CD4-positive, alpha-beta T cell treated with Interleukin-17A for 4 hours (primary cell): Measurements from ENCODE around the gene SKIC2.
"Not testable (repeated sequence)": the region's sequence is repeated elsewhere in the genome, so short reads cannot be mapped to it uniquely, and the experiment has no call there.

ENCODE experiments used
- DNase-seq: peaks from one replicate; pipeline ENCODE4 v3.0.0-alpha.2; 2020; ENCODE audit warnings: mixed read lengths

Gene SKIC2

DNA sequence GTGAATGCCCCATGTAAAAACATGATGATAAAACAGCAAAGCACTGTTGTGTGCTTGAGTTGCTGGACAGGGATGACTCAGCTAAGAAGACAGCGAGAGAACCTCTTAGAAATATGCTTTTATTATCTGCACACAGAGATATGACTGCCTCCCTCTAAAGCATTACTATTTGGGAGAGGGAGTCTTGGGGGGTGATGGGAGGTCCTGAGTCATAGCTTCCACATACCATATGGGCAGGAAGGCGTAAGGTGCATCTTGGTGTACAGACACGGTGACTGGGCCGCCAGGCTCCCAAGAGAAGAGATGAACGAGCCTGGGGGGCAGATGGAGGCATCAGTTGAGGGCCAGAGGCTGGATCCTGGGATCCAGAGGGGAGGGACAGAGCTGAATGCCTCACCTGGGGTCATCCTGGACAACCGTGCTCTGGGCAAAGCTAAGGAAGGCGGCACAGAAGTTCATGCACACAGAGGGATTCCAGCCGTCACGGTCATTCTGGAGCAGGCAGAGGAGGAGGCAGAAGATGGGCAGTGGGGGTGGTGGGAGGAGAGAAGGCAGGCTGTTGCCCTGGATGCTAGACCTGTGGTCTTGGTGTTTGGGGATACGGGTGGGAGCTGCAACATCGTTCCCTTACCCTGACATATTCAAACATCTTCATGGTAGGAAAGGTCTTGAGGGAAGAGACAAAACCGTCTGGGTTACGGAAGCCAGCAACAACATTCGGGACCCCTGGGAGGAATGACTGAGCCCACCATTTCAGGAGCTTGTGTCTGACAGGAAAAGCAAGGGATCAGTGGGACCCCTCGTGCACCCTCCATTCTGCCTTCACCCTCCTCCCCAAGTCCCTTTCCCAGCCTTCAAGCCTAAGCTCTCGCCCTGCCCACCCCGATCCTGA, 11.0 kb downstream of the SKIC2 start:
- DNase-seq, result no peak

DNA sequence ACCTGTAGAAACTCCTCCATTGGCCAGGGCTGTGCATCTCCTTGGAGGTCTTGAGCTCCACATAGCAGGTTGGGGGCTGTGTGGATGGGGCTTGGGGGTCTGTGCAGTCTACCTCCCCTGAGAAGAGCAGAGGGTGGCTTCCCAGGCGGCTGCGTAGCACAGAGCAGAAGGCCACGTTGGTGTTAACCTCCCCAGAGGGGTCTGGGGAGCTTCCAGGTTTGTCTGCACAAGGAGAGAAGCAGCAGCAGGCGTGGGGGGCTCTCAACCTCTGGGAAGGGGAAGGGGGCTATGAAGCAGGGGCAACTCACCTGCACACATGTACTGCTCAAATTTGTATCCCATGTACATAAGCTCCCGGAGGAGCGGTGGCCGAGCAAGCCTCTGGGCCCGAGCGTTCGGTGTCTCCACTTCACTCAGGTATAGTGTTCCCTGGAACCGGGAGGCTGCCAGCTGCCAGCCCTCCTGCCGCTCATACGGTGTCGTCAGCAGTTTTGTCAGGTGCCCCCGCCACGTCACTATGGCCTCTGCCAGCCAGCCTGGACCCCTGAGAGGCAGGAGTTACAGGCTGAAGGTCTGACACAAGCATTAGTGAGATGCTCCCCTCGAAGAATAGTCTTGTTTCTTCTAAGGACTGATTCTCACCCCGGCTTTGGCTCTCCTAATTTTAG, 11.8 kb downstream of the SKIC2 start:
- no peak for DNase-seq

DNA sequence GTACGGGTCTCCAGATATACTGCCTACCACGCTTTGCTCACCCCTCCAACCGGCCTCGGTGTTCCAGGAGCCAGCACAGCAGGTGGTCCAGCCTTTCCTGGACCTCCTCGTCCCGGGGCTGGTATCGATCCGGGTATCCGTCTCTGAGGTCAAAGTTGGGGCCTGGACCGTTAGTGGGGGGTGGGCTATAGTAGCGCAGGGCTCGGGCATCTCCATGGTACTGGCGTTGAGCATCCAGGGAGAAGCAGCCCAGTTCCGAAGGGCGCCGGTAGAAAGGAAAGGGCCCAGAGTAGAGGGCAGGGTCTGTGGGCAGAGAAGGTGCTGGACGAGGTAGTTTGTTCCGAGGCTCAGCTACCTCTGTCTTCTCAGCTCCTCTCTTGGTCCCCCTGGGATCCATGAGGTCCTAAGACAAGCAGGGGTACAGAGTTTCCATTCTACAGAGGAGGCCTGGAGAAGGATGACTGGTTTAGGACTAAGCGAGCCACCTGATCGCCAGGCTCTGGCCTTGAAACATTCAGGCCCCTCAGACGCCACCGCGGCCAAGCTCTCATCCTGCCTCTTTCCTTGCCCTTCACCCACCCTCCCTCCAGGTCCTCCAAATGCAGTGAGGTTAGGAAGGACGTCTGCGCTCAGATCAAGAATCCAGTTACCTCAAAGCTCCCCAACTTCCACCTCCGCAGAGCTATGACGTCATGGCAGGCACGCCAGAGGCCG, 12.5 kb downstream of the SKIC2 start:
- DNase-seq, result no peak

DNA sequence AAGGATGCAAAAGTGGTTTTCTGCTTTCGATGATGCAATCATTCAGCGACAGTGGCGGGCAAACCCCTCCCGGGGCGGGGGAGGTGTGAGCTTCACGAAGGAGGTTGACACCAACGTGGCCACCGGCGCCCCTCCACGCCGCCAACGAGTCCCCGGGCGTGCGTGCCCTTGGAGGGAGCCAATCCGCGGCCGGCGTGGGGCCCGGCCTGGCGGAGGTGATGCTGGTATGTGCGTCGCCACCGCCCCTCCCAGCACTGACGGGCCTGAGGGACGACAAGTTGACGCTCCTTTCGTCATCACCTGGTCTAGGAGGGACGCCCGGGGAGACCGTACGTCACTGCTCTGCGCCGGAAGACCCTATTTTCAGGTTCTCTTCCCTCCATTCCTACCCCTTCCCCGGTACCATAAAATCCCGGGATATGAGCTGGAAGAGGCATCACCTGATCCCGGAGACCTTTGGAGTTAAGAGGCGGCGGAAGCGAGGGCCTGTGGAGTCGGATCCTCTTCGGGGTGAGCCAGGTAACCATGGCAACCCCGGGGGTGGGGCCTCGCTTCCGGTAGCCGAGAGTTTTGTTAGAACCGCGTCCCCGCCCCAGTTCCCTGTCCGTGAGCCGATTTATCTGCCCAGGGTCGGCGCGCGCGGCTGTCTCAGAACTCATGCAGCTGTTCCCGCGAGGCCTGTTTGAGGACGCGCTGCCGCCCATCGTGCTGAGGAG, 13.2 kb downstream of the SKIC2 start, which contains the start of gene DXO:
DXO (minus strand) TSS at position 146 of the 716 bp plus-strand sequence. CDS start 463 bp downstream, outside the sequence.
- DNase-seq, result peak; percentile 96

DNA sequence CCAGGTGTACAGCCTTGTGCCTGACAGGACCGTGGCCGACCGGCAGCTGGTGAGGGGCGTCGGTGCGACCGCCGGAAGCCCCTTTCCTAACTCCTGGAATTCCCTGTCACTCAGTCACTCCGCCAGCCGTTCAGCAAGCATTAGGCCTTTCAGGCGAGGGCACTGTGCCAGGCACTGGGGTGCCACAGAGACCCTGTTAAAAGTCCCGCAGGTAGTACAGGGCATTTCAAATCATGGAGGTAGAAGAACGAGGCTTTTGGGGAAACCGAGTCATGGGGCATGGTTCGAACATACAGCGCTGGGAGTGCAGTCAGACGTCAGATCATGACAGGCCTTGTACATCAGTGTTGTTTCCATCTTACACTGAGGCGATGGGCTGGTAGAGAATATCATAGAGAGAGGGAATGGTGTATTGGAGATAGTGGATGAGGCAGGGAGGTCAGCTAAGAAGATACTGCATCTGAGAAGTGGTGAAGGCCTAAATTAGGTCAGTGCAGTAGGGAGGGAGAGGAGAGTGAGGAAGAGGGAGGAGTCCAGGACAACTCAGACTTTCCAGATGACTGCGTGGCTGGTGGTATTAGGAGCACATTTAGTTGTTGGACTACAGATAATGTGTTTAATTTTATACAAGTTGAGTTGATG, 13.9 kb downstream of the SKIC2 start:
- no peak for DNase-seq

DNA sequence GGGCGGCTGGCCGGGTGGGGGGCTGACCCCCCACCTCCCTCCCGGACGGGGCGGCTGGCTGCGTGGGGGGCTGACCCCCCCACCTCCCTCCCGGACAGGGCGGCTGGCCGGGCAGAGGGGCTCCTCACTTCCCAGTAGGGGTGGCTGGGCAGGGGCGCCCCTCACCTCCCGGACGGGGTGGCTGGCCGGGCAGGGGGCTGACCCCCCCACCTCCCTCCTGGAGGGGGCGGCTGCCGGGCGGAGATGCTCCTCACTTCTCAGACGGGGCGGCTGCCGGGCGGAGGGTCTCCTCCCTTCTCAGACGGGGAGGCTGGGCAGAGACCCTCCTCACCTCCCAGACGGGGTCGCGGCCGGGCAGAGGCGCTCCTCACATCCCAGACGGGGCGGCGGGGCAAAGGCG, 17.1 kb downstream of the SKIC2 start:
- not testable (repeated sequence) for DNase-seq

DNA sequence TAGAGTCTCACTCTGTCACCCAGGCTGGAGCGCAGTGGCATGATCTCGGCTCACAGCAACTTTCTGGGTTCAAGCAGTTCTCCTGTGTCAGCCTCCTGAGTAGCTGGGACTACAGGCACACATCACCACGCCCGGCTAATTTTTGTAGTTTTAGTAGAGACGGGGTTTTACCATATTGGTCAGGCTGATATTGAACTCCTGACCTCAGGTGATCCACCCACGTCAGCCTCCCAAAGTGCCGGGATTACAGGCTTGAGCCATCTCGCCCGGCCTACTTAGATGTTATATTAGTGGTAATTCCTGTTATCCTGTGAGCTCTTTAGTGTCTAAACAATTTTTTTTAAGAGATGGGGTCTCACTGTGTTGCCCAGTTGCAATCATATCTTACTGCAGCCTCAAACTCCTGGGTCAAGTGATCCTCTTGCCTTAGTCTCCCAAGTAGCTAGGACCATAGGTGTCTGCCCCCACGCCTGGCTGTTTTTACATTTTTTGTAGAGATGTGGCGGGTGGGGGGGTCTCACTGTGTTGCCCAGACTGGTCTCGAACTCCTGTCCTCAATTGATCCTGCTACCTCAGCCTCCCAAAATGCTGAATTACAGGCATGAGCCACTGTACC, 18.9 kb downstream of the SKIC2 start:
- DNase-seq, result no peak

DNA sequence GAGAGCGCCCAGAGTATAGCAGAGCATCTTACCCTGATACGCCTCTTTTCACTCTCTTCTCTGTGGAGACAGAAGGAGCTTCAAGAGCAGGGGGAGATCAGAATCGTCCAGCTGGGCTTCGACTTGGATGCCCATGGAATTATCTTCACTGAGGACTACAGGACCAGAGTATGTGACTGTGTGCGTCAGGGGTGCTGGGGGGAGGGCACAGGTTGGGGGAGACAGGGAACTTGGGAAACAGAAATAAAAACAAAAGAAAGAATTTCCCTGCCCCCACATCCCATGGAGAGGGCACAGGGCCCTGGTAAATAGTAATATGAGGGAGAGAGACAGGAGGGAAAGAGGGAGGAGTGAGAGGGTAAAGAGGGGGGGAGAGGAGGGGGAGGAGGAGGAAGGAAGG, 19.9 kb downstream of the SKIC2 start:
- DNase-seq, result no peak

DNA sequence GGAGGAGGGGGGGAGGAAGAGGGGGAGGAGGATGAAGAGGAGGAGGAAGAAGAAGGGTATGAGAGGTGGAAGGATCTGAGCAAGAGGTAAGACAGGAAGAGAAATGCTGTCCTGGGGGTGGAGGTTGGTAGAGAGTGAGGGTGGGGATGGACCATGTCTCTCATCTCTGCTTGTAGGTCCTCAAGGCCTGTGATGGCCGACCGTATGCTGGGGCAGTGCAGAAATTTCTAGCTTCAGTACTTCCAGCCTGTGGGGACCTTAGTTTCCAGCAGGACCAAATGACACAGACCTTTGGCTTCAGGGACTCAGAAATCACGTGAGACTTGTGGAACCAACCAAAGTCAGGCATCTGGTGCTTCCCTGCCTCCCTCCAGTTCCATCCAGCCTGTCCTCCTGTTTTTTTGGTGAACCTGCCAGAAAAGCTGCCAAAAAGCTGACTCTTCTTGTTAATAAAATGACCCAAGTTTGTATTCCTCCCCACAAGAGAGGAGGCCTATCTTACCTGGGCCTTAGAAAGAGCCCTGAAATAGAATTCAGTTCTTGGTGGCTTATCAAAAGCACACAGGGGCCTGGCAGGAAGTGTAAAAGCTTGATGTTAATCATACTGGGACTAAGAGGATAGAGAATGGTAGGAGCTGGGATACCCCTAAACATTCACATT, 20.4 kb downstream of the SKIC2 start:
- peak; percentile 32 for DNase-seq

DNA sequence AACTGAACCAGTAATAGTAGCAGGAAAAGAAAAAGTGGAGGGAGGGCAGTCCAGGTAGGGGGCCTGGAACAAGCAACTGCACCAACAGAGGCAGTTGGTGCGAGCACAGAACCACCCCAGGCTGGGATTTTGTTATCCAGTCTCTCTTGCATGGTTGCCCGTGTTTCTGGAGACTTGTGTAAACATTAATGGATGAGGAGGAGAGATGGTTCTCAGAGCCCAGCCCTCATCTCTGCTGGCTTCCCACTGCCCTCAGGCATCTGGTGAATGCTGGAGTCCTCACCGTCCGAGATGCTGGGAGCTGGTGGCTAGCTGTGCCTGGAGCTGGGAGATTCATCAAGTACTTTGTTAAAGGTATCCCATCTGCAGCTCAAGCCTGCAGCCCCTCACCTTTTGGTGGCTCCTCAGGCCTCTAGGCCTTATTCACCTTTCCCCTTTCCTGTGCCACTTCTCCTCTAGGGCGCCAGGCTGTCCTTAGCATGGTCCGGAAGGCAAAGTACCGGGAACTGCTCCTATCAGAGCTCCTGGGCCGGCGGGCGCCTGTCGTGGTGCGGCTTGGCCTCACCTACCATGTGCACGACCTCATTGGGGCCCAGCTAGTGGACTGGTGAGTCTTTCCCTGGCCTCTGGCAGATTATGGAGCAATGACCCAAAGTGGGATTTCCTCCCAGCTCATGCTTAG, 21.4 kb downstream of the SKIC2 start:
- DNase-seq, result not testable (repeated sequence)

DNA sequence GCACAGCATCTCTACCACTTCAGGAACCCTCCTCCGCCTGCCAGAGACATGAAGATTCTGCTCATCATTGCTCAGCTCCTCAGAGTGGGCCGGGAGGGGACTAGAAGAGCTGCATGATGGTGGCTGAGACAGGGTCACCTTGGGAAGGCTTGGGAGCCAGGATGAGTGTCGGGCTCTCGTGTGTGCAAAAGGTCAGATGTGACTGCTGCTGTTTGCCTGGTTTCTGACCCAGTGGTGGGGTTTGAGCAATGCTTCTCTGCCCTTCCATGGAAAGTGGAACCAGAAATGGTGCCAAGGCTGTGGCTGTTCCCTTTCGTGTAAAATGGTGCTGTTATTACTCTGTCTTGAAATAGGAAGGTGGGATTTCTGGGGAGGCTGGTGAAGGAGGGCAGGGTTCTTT, 22.0 kb downstream of the SKIC2 start:
- DNase-seq, result not testable (repeated sequence)

DNA sequence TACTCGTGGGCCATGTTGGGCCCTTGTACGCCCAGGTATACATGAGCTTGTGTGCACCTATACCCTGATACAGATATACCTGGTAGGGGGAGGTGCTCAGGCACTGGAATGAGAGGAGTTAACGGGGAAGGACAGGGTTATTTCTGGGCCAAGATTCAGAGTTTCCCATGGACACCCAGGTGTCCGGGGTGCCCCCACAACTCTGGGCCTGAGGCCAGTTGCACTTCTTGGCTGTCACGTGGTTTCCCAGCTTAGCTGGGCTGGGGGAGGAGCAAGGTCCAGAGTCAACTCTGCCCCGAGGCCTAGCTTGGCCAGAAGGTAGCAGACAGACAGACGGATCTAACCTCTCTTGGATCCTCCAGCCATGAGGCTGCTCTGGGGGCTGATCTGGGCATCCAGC, 22.8 kb downstream of the SKIC2 start, which contains the start of gene C4A:
C4A (plus strand) TSS at position 314 of the 400 bp plus-strand sequence; CDS start at position 365, 51 bp downstream.
- not testable (repeated sequence) for DNase-seq

DNA sequence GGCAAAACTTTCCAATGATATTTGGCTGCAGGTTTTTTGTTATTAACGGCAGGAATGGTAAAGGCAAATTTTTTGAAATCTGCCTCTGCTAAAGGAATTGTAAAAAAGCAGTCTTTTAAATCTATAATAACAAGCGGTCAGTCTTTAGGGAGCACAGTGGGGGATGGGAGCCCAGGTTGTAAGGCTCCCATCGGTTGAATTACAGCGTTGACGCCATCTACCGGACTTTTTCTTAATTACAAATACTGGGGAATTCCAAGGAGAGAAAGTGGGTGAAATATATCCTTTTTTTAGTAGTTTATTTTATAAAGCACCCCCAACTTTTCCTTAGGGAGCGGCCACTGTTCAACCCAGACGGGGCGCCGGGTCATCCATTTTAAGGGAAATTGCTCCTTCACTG, 30.4 kb downstream of the SKIC2 start:
- not testable (repeated sequence) for DNase-seq

DNA sequence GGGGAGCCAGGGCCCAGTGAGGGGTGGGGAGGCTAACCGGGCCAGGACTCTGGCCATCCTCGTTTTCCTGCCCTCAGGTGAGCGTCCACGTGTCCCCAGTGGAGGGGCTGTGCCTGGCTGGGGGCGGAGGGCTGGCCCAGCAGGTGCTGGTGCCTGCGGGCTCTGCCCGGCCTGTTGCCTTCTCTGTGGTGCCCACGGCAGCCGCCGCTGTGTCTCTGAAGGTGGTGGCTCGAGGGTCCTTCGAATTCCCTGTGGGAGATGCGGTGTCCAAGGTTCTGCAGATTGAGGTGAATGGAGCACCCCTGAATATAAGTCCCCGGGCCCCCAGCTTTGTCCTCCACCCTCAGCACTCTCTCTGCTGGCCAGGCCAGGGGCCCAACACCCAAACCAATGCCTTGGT, 35.4 kb downstream of the SKIC2 start:
- not testable (repeated sequence) for DNase-seq

DNA sequence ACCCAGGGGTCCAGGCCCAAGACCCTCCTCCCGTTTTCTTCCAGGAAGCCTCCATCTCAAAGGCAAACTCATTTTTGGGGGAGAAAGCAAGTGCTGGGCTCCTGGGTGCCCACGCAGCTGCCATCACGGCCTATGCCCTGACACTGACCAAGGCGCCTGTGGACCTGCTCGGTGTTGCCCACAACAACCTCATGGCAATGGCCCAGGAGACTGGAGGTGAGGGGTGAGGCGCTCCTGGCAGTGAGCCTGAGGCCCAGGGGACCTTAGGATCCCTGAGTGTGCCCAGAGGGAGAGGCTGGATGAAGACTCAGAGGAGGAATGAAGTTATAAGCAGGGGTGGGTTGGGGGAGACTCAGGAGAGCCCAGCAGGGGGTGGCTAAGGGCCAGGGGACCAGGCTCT, 37.4 kb downstream of the SKIC2 start:
- not testable (repeated sequence) for DNase-seq

DNA sequence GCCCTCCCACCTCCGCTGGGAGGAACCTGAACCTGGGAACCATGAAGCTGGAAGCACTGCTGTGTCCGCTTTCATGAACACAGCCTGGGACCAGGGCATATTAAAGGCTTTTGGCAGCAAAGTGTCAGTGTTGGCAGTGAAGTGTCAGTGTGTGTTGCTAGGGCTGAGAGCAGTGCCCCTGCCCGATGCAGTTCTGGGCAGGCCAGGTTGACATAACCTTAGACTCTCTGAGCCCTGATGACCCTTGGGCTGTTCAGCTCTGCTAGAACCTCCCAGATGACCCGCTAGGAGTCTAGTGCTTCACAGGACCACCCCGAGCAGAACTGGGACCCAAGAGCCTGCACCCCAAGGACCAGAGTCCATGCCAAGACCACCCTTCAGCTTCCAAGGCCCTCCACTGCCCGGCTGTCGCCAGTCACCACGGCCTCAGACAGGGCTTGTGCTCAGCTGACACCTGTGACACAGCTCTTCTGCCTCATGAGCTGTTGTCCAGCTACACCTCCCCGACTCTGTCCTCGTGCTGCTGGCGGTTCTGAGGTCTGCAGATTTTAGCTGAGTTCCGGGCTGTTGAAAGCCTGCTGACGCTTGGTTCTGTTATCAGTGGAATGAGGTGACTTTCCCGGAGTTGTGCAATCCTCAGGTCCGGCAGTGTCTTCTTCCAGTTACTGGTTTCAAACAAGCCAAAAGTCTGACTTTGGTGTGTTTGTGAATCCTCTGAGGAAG, 43.7 kb downstream of the SKIC2 start:
- not testable (repeated sequence) for DNase-seq

DNA sequence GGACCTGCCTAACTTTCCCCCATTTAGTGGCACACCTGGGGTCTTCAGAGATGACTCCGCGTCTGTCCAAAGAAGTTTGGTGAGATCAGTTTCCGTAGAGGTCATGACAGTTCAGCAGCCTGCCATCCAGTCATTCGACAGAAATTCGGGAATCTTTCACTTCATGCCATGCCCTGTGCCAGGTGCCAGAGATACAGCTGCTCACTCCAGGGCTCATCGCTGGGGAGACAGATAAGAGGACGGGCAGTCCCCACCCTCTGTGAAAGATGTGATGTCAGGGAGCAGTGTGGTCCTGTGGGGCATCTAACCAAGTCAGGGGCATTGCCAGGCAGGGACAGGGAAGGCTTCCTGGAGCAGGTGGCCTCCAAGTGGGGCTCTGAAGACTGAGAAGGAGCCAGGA, 44.3 kb downstream of the SKIC2 start:
- DNase-seq, result not testable (repeated sequence)

DNA sequence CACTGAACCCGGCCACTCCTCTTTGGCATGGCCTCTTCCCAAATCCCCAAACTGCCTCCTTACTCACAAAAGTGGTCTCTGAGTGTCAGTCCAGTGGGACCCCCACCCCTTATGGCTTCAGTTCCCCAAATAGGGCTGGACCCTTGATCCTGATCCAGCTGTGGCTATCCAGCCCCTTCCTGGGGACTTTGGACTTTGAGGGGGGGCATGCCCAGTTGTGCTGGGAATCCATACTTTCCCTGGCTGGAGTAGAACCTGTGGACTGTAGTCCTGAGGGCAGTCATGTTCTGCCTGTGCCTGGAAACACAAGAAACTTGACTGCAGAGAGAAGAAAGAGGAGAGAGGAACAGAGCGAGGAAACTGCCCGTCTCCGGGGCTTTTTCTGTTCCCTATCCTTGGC, 45.4 kb downstream of the SKIC2 start:
- DNase-seq, result not testable (repeated sequence)

DNA sequence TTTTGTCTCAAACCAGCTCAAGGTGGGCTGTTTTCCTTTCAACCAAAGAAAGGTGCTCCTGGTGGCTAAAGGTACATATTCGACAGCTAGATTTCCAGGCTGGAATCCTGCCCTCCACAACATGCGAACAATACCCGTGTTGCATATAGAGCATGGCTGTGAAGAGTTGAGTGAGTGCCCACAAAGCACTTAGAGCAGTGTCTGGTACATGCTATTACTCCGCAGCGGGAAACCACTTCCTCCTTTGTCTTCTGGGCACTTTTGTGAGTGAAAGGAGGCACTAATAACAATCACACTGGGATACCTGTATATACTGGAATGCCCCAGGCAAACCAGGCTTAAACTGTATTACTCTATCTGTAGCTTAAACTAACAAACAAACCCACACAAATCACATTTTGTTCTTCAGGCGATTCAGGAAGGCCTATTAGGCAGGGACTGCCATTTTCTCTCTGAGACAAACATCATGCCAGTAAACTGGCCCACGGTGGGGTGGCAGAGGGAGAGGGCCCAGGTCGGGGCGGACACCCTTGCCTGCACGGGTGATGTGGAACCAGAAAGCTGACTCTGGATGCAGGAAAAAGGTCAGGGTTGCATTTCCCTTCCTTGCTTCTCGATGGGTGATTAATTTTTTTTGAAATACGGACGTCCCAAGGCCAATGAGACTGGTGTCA, 46.0 kb downstream of the SKIC2 start:
- DNase-seq, result not testable (repeated sequence)
